PC-3 (cell line): ENCODE measurements around the gene ANKRD22.

ENCODE experiments used
- EZH2 ChIP-seq: fragments of 300-600 bp; sonication (generic); IDR thresholded peaks from one replicate; pipeline ENCODE4 v1.6.1; 2017; ENCODE audit warnings: antibody characterized with exemption, mild to moderate bottlenecking, low read length; ENCODE audit not compliant: unreplicated experiment
- EZH2phosphoT487 ChIP-seq: fragments of 300-600 bp; sonication (generic); IDR thresholded peaks from 2 replicates; pipeline ENCODE4 v1.6.1; 2018; ENCODE audit warnings: mild to moderate bottlenecking, antibody characterized with exemption, low read length, borderline replicate concordance
- TF ChIP-seq, protein P1 (sequence below): fragments of 300-600 bp; sonication (generic); conservative IDR thresholded peaks from 2 replicates; pipeline ENCODE4 v1.5.1; 2017; ENCODE audit warnings: antibody characterized with exemption, low read depth, mild to moderate bottlenecking, low read length

DNA sequence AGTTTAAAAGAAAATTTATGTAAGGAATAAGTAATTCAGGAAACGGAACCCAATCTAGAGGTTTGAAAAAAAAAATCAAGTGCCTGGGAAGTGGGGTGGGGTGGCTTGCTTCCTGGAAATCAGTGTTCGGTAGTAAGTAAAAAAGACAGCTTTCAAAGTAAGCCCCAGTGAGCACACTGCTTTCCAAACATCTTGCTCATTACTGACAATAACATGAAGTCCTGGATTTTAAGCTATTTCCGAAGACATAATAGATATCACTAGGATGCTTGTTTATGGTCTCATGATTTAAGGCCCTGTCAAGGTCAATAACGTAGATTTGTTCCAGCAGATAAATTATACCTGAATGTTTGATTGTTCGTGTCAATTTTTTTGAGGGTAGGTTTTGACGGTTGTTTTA lies 29.7 kb upstream of the ANKRD22 start:
- TF ChIP-seq, protein P1, sequence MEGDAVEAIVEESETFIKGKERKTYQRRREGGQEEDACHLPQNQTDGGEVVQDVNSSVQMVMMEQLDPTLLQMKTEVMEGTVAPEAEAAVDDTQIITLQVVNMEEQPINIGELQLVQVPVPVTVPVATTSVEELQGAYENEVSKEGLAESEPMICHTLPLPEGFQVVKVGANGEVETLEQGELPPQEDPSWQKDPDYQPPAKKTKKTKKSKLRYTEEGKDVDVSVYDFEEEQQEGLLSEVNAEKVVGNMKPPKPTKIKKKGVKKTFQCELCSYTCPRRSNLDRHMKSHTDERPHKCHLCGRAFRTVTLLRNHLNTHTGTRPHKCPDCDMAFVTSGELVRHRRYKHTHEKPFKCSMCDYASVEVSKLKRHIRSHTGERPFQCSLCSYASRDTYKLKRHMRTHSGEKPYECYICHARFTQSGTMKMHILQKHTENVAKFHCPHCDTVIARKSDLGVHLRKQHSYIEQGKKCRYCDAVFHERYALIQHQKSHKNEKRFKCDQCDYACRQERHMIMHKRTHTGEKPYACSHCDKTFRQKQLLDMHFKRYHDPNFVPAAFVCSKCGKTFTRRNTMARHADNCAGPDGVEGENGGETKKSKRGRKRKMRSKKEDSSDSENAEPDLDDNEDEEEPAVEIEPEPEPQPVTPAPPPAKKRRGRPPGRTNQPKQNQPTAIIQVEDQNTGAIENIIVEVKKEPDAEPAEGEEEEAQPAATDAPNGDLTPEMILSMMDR: no peak
- TF ChIP-seq EZH2 (no peak), EZH2phosphoT487 (no peak)
